NCI-H2107 treated with DMSO at 0.1 percent for 48 hours (cell line): ENCODE results near the gene IFITM10.

Source experiments
- DNase-seq: peaks from one replicate; lab custom pipeline; 2025; ENCODE audit not compliant: unreplicated experiment; lab: John Stamatoyannopoulos, UW

Gene IFITM10

GRCh38 chr11:1742371-1742770, 8.0 kb downstream of the IFITM10 start:
- DNase-seq, result no peak

- DNase-seq, result no peak
Observed at GRCh38 chr11:1741741-1742140, 8.7 kb downstream of the IFITM10 start.

- DNase-seq, result no peak
Observed at GRCh38 chr11:1740786-1741530, 9.4 kb downstream of the IFITM10 start.

- DNase-seq, result no peak
Observed at GRCh38 chr11:1739576-1739975, 10.8 kb downstream of the IFITM10 start.

- DNase-seq, result no peak
Observed at GRCh38 chr11:1738380-1738779, 12.0 kb downstream of the IFITM10 start.

GRCh38 chr11:1737080-1737757, 13.2 kb downstream of the IFITM10 start:
- DNase-seq, result no peak

GRCh38 chr11:1736447-1736992, 13.9 kb downstream of the IFITM10 start:
- DNase-seq, result no peak

GRCh38 chr11:1735271-1735670, 15.1 kb downstream of the IFITM10 start:
- no peak for DNase-seq

GRCh38 chr11:1734641-1735081, 15.7 kb downstream of the IFITM10 start:
- no peak for DNase-seq

- DNase-seq, result no peak
Observed at GRCh38 chr11:1733716-1734640, 16.4 kb downstream of the IFITM10 start.

- DNase-seq, result no peak
Observed at GRCh38 chr11:1733009-1733715, 17.2 kb downstream of the IFITM10 start.

GRCh38 chr11:1732418-1733008, 17.9 kb downstream of the IFITM10 start:
- DNase-seq, result no peak

GRCh38 chr11:1731451-1732059, 18.8 kb downstream of the IFITM10 start:
- no peak for DNase-seq

GRCh38 chr11:1730059-1730629, 20.3 kb downstream of the IFITM10 start:
- no peak for DNase-seq

GRCh38 chr11:1729692-1730011, 20.7 kb downstream of the IFITM10 start:
- no peak for DNase-seq

- DNase-seq, result no peak
Observed at GRCh38 chr11:1728931-1729691, 21.3 kb downstream of the IFITM10 start.

GRCh38 chr11:1728301-1728700, 22.1 kb downstream of the IFITM10 start:
- DNase-seq, result no peak

GRCh38 chr11:1727861-1728260, 22.5 kb downstream of the IFITM10 start:
- no peak for DNase-seq
